ENCODE results near the gene BARX2.

BARX2 gene

DNA sequence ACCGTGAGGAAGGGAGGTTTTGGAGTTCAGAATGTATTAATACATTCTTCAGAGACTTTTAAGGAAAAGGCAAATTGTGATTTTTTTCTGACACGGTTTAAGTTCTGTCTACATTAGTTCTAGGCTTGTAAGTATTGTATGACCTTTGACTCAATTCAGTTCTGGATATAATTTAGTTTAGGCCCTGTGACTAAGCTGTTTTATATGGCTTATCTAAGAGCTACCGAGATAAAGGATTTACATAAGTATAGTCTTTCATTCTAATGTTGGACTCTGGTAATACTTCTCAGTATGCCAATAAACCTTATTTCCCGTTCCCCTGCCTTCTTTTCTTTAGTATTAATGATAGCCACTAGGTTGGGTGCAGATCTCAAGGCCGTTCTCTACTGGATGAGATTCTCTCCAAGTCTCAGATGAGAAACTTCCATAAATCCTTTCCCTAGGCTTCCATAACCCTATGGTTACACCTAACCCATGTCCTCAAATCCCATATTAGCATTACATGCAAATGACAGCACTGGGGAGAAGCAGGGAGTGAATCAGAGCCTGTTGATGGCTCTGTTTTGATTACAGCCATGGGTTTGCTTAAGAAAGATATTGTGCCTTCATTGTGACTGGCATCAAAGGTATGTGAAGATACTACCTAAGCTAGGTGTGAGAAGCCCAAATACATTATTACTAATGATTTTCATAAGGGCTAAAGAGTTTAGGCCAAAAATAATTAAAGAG, 38.7 kb downstream of the BARX2 start:
- no peak overlapping the region for H3K4me3 ChIP-seq (replicated peaks in 1 of 2; ENCODE audit: low read depth in 2 of 2, low read length in 2 of 2)
- no peak for TF ChIP-seq CTCF (IDR thresholded peaks at IDR 0.05; ENCODE audit: low read depth, low read length)
- DNase-seq (ENCODE audit: low read depth in 2 of 2) = no peak

DNA sequence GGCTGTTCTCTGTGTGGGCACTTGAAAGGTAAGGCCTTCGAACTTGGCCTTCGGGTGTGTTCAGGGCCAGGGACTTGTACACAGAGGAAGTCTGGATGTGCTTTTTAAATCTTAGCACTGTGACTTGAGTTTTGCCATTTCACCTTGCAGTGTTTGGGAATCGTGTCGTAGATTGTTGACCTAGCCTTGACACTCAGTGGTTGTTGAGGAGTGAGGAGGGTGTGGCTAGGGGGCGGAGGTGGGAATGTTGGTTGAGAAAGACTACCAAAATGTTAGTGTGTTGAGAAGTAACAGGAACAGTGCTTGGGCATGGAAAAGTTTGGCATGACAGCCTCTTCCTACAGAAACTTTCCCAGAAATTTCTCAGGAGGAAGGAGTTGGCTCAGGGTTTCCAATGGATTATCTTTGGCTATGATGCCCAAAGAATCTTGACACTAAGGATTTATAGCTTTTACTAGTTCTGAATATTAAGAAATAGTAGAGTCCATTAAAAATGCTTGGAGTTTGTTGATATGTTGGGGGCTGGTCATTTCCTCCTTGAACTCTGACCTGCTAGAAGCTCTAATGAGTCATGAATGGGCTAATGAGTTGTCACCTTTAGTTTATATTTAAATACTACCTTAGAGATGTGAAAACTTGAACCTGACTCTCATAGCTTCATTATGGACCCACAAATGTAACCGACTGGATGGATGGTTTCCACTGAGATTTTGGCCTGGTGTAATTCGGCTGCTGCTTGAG, 40.6 kb downstream of the BARX2 start:
- DNase-seq (ENCODE audit: low read depth in 2 of 2) = no peak
- TF ChIP-seq CTCF (IDR thresholded peaks at IDR 0.05; ENCODE audit: low read depth, low read length) = no peak
- H3K4me3 ChIP-seq (replicated peaks in 1 of 2; ENCODE audit: low read depth in 2 of 2, low read length in 2 of 2) = no peak overlapping the region

- no peak overlapping the region for H3K4me3 ChIP-seq (replicated peaks in 1 of 2; ENCODE audit: low read depth in 2 of 2, low read length in 2 of 2)
- no peak for DNase-seq (ENCODE audit: low read depth in 2 of 2)
- TF ChIP-seq CTCF (IDR thresholded peaks at IDR 0.05; ENCODE audit: low read depth, low read length) = no peak
Observed at GRCh38 chr11:129417458-129417857, 41.8 kb downstream of the BARX2 start.

- no peak for DNase-seq (ENCODE audit: low read depth in 2 of 2)
Observed at GRCh38 chr11:129418039-129418438, 42.4 kb downstream of the BARX2 start.

GRCh38 chr11:129419386-129419785, 43.7 kb downstream of the BARX2 start:
- TF ChIP-seq CTCF (IDR thresholded peaks at IDR 0.05; ENCODE audit: low read depth, low read length) = no peak
- DNase-seq (ENCODE audit: low read depth in 2 of 2) = no peak

More at GRCh38 chr11:129418039-129418438, 42.4 kb downstream of the BARX2 start:
- H3K4me3 ChIP-seq (replicated peaks in 1 of 2; ENCODE audit: low read depth in 2 of 2, low read length in 2 of 2) = no peak overlapping the region
- TF ChIP-seq CTCF (IDR thresholded peaks at IDR 0.05; ENCODE audit: low read depth, low read length) = no peak

DNA sequence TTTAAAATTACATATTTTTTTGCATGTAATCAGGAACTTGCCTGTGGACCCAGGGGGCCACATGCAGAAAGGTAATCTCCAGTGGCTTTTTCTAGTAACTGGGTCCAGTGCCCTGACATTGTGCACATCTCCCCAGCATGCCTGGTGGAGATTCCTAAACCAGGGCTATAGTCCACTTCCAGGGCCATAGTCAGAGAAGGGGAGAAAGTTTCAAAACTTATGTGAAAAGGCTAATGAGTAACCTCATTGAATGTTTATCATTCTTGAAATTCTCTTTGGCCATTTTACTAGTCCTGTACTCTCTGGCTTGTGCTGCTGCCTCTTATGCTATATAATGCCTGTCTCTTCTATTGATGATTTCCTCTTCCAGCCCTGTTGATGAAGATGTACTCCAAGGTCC, 47.8 kb downstream of the BARX2 start:
- no peak for TF ChIP-seq CTCF (IDR thresholded peaks at IDR 0.05; ENCODE audit: low read depth, low read length)
- no peak overlapping the region for H3K4me3 ChIP-seq (replicated peaks in 1 of 2; ENCODE audit: low read depth in 2 of 2, low read length in 2 of 2)
- DNase-seq (ENCODE audit: low read depth in 2 of 2) = no peak

More at GRCh38 chr11:129419386-129419785, 43.7 kb downstream of the BARX2 start:
- no peak overlapping the region for H3K4me3 ChIP-seq (replicated peaks in 1 of 2; ENCODE audit: low read depth in 2 of 2, low read length in 2 of 2)
